ENCODE measurements around the gene AMDHD1. TPM values are rescaled to one million over a fixed set of nuclear protein-coding genes. Genes with fewer than 3 reads are reported as not detected.

Gene AMDHD1
- total RNA-seq, 1 experiment from 2014 or later = 0.80 TPM

- H3K9me3 ChIP-seq (ENCODE audit: low read length) = no peaks in the 10 kb centered on the region
- no peaks in the 10 kb centered on the region for H3K4me1 ChIP-seq (ENCODE audit: insufficient read depth, low read length)
- ATAC-seq = no peak
- no peak overlapping the region for H3K4me3 ChIP-seq (ENCODE audit: low read length)
- H3K27ac ChIP-seq (ENCODE audit: low read length) = no peak overlapping the region
- intact Hi-C loops (cut with micrococcal nuclease) = no loop called here
- CTCF ChIA-PET = no interaction called here
- H3K79me2 ChIP-seq (ENCODE audit: low read length) = no peaks in the 10 kb centered on the region
- BruUV-seq (replicated peaks) = no TSS peak
- no peaks in the 10 kb centered on the region for H3F3A ChIP-seq (ENCODE audit: low read length, unreplicated experiment)
- H3K9me2 ChIP-seq (replicated peaks; ENCODE audit: low read length) = no peaks in the 10 kb centered on the region
- no peaks in the 10 kb centered on the region for H4K20me1 ChIP-seq (ENCODE audit: low read length)
- no peak overlapping the region for H3K9ac ChIP-seq (ENCODE audit: low read length)
- no peaks in the 10 kb centered on the region for H3K27me3 ChIP-seq (ENCODE audit: low read length)
- no peak for DNase-seq
- POLR2A ChIA-PET (ENCODE audit: unreplicated experiment) = no interaction called here
- no peak overlapping the region for H2AFZ ChIP-seq (ENCODE audit: low read length)
- H3K4me2 ChIP-seq (ENCODE audit: low read length) = no peak overlapping the region
- H3K36me3 ChIP-seq (ENCODE audit: low read depth, low read length) = no peaks in the 10 kb centered on the region
- TF ChIP-seq EZH2phosphoT487 (IDR thresholded peaks at IDR 0.05; ENCODE audit: borderline replicate concordance, low read length) = no peak
- no peak for TF ChIP-seq CTCF (conservative IDR thresholded peaks at IDR 0.05; ENCODE audit: low read depth, low read length)
Observed at GRCh38 chr12:95978351-95978750, 35.2 kb downstream of the AMDHD1 start.

GRCh38 chr12:95978774-95979173 is 35.6 kb downstream of the AMDHD1 start:
- Histone ChIP-seq H2AFZ (ENCODE audit: low read length) (no peak overlapping the region), H3K4me2 (ENCODE audit: low read length) (no peak overlapping the region), H3K36me3 (ENCODE audit: low read depth, low read length) (no peaks in the 10 kb centered on the region), H3F3A (ENCODE audit: low read length, unreplicated experiment) (no peaks in the 10 kb centered on the region), H3K27ac (ENCODE audit: low read length) (no peak overlapping the region), H3K79me2 (ENCODE audit: low read length) (no peaks in the 10 kb centered on the region), H3K9me3 (ENCODE audit: low read length) (no peaks in the 10 kb centered on the region), H3K27me3 (ENCODE audit: low read length) (no peaks in the 10 kb centered on the region), H3K9ac (ENCODE audit: low read length) (no peak overlapping the region), H4K20me1 (ENCODE audit: low read length) (no peaks in the 10 kb centered on the region), H3K9me2 (replicated peaks; ENCODE audit: low read length) (no peaks in the 10 kb centered on the region), H3K4me3 (ENCODE audit: low read length) (no peak overlapping the region), H3K4me1 (ENCODE audit: insufficient read depth, low read length) (no peaks in the 10 kb centered on the region)
- ChIA-PET POLR2A (ENCODE audit: unreplicated experiment) (no interaction called here), CTCF (no interaction called here)
- TF ChIP-seq EZH2phosphoT487 (IDR thresholded peaks at IDR 0.05; ENCODE audit: borderline replicate concordance, low read length) (no peak), EZH2 (IDR thresholded peaks at IDR 0.05; ENCODE audit: low read length, unreplicated experiment) (no peak), CTCF (conservative IDR thresholded peaks at IDR 0.05; ENCODE audit: low read depth, low read length) (no peak)
- ATAC-seq (no peak), DNase-seq (no peak)
- intact Hi-C loops (cut with micrococcal nuclease) = no loop called here
- no TSS peak for BruUV-seq (replicated peaks)

GRCh38 chr12:95980437-95980836 is 37.3 kb downstream of the AMDHD1 start:
- ChIA-PET POLR2A (ENCODE audit: unreplicated experiment) (no interaction called here), CTCF (no interaction called here)
- Histone ChIP-seq H4K20me1 (ENCODE audit: low read length) (no peaks in the 10 kb centered on the region), H3K36me3 (ENCODE audit: low read depth, low read length) (no peaks in the 10 kb centered on the region), H3K9me3 (ENCODE audit: low read length) (no peaks in the 10 kb centered on the region), H3K79me2 (ENCODE audit: low read length) (no peaks in the 10 kb centered on the region), H3K4me3 (ENCODE audit: low read length) (no peak overlapping the region), H3K9me2 (replicated peaks; ENCODE audit: low read length) (no peaks in the 10 kb centered on the region), H3F3A (ENCODE audit: low read length, unreplicated experiment) (no peaks in the 10 kb centered on the region), H2AFZ (ENCODE audit: low read length) (no peak overlapping the region), H3K9ac (ENCODE audit: low read length) (no peak overlapping the region), H3K27ac (ENCODE audit: low read length) (no peak overlapping the region), H3K4me2 (ENCODE audit: low read length) (no peak overlapping the region), H3K27me3 (ENCODE audit: low read length) (no peaks in the 10 kb centered on the region), H3K4me1 (ENCODE audit: insufficient read depth, low read length) (no peaks in the 10 kb centered on the region)
- BruUV-seq (replicated peaks) = no TSS peak
- DNase-seq (no peak), ATAC-seq (no peak)
- no peak for TF ChIP-seq CTCF (conservative IDR thresholded peaks at IDR 0.05; ENCODE audit: low read depth, low read length)
- no peak for TF ChIP-seq EZH2phosphoT487 (IDR thresholded peaks at IDR 0.05; ENCODE audit: borderline replicate concordance, low read length)
- no peak for TF ChIP-seq EZH2 (IDR thresholded peaks at IDR 0.05; ENCODE audit: low read length, unreplicated experiment)
- intact Hi-C loops (cut with micrococcal nuclease) = no loop called here
